ENCODE measurements around the gene DNMT1. TPM values are rescaled to one million over a fixed set of nuclear protein-coding genes. Genes with fewer than 3 reads are reported as not detected.

The DNMT1 gene
- total RNA-seq, 1 donor from 2014 or later, result 398 TPM

DNA sequence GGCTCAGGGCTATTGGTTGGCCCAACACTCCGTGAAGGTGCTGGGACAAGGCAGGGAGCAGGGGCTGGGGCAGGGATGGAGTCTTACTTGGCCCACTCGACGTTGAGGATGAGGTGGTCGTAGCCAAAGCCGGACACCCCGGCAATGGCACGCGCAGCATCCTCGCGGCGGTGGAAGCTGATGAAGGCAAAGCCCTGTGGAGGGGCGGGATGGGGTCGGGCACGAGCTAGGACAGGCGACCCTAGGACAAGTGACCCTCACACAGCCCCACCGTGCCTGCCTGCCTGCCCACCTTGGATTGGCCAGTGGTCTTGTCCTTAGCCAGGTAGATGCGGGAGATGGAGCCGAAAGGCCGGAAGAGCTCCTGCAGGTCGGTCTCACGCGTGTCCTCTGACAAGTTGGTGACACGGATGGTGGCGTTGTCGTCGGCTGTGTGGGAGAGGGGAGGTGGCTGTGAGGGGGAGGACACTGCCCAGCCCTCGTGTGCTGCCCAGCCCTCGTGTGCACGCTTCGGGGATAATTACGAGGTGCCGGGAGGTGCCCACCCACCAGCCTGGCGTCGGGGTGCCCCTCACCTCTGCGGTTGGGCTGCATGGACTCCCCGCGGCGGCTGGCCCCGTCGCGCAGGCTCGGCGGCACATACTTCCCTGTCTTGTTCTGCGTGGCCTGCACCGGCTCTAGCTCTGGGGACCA is 79.2 kb downstream of the DNMT1 start:
- intact Hi-C loops (cut with micrococcal nuclease), result no loop called here

DNA sequence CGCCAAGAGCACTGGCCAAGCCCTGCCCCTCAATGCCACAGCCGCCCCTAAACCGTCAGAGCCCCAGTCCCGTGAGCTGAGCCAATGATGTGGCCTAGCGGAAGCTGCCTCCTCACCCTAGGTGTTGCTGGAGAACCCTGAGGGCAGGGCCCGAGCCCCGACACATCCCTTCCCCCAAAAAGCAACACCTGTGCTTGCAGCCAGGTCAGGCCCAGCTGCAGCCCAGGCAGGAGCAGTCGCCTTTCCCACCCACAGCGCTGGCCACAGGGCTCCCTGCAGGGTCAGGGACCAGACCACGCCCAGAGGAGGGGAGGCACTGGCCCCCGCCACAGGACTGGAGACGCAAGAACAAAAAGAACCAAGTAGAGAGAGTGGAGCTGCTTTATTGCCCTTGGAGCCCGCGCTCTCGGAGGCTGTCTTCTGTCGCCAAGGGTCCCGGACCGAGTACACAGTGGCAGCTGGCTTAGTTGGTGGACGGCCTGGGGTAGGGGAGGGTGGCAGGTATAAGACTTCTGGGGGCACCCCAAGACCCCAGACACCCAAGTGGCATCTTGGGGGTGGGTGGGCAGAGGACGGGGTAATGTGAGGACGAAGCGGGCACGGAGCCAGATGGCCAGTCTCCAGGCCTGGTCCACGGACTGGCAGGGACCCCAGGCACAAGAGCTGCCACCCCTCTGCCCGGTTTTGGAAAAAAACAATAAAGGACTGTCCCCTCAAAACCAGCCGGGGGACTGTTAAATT is 79.9 kb downstream of the DNMT1 start:
- intact Hi-C loops (cut with micrococcal nuclease), result loop anchor here (5.0 kb wide), 1 partner anchor 183 kb away; no protein-coding TSS in a partner anchor

DNA sequence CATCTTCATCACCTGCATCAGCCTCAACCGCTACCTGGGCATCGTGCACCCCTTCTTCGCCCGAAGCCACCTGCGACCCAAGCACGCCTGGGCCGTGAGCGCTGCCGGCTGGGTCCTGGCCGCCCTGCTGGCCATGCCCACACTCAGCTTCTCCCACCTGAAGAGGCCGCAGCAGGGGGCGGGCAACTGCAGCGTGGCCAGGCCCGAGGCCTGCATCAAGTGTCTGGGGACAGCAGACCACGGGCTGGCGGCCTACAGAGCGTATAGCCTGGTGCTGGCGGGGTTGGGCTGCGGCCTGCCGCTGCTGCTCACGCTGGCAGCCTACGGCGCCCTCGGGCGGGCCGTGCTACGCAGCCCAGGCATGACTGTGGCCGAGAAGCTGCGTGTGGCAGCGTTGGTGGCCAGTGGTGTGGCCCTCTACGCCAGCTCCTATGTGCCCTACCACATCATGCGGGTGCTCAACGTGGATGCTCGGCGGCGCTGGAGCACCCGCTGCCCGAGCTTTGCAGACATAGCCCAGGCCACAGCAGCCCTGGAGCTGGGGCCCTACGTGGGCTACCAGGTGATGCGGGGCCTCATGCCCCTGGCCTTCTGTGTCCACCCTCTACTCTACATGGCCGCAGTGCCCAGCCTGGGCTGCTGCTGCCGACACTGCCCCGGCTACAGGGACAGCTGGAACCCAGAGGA is 80.6 kb downstream of the DNMT1 start:
- intact Hi-C loops (cut with micrococcal nuclease), result loop anchor here (1.0 to 5.0 kb wide), 2 partner anchors 40 to 182 kb away; no protein-coding TSS in a partner anchor

DNA sequence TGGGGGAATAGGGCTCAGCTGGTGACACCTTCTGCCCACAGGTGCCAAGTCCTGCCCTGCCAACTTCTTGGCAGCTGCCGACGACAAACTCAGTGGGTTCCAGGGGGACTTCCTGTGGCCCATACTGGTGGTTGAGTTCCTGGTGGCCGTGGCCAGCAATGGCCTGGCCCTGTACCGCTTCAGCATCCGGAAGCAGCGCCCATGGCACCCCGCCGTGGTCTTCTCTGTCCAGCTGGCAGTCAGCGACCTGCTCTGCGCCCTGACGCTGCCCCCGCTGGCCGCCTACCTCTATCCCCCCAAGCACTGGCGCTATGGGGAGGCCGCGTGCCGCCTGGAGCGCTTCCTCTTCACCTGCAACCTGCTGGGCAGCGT is 81.2 kb downstream of the DNMT1 start:
- intact Hi-C loops (cut with micrococcal nuclease), result loop anchor here (1.0 to 5.0 kb wide), 2 partner anchors 39 to 181 kb away; no protein-coding TSS in a partner anchor

DNA sequence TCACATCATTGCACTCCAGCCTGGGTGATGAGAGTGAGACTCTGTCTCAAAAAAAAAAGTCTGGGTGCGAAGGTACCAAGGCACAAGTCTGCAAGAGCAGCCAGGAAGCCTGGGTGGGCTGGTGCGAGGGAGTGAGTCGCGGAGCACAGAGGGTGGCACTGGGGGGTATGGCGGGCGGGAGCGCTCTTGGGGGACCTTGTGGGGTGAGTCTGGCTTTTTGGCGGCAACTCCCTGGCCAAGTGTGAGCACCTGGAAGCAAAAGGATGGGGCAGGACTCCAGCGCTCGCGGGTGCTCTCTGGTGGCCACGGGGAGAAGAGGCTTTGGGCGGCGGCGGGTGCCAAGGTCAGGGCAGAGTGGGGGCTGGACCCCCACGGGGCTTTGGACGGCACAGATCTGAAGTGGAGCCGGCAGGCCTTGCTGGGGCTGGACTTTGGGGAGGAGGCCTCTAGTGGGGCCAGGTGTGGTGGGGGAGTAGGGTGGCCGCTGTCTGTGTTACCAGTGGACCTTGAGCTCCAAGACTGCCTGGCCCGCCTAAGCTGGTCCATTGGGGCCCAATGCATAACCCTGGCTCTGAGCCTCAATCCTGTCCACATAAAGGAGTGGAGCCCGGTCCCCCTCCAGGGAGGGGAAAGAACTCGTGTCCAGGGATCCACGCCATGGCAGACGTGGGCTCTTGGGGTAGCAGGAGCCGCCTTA is 81.7 kb downstream of the DNMT1 start:
- intact Hi-C loops (cut with micrococcal nuclease), result loop anchor here (1.0 to 5.0 kb wide), 2 partner anchors 39 to 181 kb away; no protein-coding TSS in a partner anchor

DNA sequence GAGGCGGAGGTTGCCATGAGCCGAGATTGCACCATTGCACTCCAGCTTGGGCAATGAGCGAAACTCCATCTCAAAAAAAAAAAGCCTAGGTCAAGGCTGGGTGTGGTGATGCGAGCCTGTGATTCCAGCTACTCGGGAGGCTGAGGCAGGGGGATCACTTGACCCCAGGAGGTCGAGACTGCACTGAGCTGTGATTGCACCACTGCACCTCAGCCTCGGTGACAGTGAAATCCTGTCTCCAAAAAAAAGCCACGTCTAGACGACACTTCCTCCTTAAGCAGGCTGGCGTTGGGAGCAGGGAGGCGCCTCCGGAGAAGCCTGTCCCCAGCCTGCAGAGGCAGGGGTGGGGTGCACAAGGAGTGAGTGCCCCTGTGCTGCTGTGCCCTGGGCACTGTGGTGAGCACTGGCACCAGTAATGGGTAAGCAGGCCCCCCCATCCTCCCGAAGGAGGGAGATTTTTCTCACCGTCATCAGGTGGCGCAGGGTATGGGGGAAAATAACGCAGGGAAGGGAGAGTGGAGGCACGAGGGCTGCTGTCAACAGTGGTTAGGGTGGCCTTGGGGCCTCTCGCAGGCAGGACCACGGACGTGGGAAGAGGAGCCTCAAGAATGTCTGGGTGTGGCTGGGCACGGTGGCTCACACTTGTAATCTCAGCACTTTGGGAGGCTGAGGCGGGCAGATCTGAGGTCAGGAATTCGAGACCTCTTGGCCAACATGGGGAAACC is 82.6 kb downstream of the DNMT1 start:
- intact Hi-C loops (cut with micrococcal nuclease), result loop anchor here (5.0 kb wide), 1 partner anchor 180 kb away; no protein-coding TSS in a partner anchor

DNA sequence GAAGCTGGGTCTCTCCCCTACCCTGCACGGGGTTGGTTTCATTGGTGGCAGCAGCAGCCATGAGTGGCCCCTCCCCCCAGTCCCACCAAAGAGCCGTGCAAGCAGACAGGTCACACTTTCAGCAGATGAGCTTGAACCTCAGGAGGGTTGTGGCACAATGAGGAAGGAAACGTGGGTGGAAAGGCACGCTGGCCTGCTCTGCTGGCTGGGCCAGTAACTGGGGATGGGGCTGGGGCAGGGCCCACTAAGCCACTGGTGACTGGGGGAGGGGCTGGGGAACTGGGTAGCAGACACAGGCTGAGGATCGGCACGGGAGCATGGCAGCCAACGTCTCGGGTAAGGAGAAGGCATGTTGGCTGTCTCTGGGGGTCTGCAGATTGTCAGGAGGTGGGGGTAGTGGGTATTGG is 83.3 kb downstream of the DNMT1 start, which contains the start of gene P2RY11:
TSS of gene P2RY11 (plus strand) at position 289 of the 407 bp plus-strand sequence. CDS start at position 318, 29 bp downstream.
- intact Hi-C loops (cut with micrococcal nuclease), result loop anchor here (5.0 kb wide), 1 partner anchor 179 kb away; no protein-coding TSS in a partner anchor

DNA sequence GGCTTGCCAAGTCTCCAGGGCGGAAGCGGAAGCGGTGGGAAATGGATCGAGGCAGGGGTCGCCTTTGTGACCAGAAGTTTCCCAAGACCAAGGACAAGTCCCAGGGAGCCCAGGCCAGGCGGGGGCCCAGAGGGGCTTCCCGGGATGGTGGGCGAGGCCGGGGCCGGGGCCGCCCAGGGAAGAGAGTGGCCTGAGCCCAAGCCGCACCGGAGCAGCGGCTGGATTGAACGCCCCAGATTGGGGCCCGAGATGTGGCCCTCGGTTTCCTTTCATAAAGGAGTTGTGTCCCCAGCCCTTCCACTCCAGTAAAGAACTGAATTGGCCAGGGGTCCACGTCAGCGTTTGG is 83.8 kb downstream of the DNMT1 start:
- intact Hi-C loops (cut with micrococcal nuclease), result loop anchor here (5.0 kb wide), 1 partner anchor 179 kb away; no protein-coding TSS in a partner anchor

DNA sequence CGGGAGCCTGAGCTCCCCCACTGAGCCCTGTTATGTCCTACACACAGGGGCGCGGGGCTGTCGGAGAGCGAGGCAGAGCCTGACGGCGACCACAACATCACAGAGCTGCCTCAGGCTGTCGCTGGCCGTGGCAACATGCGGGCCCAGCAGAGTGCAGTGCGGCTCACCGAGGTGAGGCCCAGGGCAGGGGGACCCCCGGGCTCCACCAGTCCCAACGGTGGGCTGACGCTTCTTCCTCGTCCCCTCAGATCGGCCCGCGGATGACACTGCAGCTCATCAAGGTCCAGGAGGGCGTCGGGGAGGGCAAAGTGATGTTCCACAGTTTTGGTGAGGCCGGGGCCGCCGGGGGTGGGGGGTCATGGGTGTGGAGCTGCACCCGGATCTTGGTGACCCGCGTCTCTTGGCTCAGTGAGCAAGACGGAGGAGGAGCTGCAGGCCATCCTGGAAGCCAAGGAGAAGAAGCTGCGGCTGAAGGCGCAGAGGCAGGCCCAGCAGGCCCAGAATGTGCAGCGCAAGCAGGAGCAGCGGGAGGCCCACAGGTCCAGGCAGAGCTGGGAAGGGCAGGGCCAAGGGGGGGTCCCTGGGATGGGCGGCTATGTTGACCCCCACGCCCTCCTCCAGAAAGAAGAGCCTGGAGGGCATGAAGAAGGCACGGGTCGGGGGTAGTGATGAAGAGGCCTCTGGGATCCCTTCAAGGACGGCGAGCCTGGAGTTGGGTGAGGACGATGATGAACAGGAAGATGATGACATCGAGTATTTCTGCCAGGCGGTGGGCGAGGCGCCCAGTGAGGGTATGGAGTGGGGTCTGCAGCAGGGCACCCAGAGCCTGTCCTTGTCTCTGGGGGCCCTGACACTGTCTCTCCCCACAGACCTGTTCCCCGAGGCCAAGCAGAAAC is 84.4 kb downstream of the DNMT1 start:
- intact Hi-C loops (cut with micrococcal nuclease), result loop anchor here (5.0 kb wide), 1 partner anchor 178 kb away; no protein-coding TSS in a partner anchor

DNA sequence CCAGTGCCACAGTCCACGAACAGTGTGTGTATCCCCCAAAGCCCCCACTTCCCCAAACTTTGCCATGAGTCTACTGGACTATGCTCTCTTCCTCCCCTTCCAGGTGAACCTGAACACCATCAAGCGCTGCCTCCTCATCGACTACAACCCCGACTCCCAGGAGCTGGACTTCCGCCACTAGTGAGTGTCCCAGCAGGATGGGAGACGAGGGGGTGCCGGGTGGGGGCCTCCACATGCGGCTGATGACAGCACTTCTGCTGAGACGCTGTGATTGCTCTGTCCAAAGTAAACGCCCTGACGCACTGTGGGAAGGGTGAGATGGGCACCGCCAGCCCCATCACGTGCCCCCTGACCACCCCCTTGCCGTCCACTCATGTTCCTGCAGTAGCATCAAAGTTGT is 85.2 kb downstream of the DNMT1 start:
- intact Hi-C loops (cut with micrococcal nuclease), result loop anchor here (5.0 to 10.0 kb wide), 3 partner anchors 143 to 455 kb away; partner anchors contain the start of genes CDKN2D, KRI1 and MRPL4

DNA sequence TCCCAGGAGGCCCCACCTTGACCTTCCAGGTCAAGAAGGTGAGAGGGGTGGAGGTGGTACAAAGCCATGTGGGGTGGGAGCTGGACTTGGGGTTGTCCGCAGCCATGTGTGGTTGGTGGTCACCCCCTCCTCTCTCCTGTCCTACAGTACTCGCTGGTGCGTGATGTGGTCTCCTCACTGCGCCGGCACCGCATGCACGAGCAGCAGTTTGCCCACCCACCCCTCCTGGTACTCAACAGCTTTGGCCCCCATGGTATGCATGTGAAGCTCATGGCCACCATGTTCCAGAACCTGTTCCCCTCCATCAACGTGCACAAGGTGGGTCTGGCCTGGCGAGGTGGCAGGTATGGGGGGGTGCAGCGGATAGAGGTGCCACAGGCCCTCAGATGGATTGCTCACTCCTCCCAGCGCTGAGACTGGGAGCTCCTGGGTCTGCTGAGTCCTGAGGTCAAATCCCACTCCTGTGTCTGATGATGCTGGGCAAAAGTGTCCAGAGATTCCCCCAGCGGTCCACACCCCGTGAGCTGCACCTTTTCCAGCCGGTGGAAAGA is 86.9 kb downstream of the DNMT1 start:
- intact Hi-C loops (cut with micrococcal nuclease), result loop anchor here (5.0 to 10.0 kb wide), 3 partner anchors 144 to 457 kb away; partner anchors contain the start of genes CDKN2D, KRI1 and MRPL4

DNA sequence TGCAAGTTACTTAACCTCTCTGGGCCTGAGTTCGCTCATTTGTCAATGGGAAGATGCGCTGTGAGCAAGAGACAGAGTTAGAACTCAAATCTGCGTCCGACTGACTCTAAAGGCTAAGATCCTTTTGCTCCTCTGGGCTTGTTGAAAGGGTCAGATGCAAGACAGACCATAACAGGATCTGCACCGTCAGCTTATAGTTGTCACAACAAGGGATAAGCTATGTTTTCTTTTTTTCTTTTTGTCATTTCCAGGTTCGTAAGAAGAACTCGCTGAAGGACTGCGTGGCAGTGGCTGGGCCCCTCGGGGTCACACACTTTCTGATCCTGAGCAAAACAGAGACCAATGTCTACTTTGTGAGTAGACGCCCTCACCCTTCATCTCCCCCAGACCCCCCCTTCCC is 87.5 kb downstream of the DNMT1 start:
- intact Hi-C loops (cut with micrococcal nuclease), result loop anchor here (5.0 to 10.0 kb wide), 3 partner anchors 145 to 458 kb away; partner anchors contain the start of genes CDKN2D, KRI1 and MRPL4

DNA sequence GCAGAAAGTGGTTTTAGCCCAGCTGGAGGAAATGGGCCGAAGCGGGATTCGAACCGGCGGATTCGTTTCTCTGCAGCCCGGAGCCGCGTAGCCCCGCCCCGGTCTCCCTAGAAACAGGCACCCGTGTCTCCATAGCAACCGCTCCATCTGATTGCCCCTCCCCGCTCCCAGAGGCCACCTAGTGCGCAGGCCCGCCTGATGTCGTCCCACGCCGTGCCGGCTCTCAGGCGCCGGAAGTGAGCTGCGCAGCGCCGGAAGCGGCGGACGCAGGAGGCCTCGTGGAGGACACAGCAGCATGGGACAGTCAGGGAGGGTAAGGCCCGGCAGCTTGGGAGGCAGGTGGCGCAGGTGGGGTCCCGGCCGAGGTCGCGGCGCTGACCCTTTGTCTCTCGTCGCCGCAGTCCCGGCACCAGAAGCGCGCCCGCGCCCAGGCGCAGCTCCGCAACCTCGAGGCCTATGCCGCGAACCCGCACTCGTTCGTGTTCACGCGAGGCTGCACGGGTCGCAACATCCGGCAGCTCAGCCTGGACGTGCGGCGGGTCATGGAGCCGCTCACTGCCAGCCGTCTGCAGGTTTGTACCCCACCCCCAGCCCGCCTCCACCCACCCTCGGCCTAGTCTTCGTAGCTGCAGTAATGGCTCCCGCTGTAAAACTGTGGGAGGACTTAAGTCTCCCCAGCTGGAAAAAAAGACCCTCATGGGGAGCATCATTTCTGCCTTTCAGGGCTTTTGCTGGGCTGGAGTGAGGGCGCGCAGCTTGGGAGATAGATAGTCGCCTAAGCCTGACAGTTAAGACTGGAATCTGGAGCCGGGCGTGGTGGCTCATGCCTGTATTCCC is 88.4 kb downstream of the DNMT1 start, which contains the start of gene PPAN:
TSS of gene PPAN (plus strand) at position 263 of the 837 bp plus-strand sequence. CDS start at position 296, 33 bp downstream.
- intact Hi-C loops (cut with micrococcal nuclease), result loop anchor here (5.0 to 10.0 kb wide), 3 partner anchors 146 to 458 kb away; partner anchors contain the start of genes CDKN2D, KRI1 and MRPL4

DNA sequence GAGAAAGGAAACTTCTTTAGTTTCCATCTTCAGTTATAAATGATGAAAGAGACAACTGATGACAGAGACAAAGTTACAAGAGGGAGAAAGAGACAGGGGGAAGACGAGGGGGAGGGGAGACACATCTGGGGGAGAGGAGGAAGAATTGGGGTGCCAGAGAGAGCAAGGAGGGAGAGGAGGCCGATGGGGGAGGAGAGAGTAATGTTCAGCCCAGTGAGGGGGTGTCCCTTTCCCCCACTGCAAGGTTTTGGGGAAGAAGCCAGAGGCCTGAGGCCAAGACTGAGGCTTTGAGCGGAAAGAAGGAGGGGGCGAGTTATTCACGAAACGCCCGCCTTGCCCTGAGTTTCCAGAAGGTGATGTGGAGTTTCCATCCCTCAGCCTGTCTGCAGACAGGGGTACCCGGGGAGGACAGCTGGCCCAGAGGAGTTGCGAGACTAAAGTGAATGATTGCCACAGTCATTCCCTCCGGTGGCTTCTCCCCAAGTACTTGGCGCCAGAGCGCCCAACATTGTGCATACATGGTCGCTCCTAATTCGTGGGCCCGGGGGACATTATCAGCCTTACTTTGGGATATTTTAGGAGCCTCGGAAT is 89.1 kb downstream of the DNMT1 start:
- intact Hi-C loops (cut with micrococcal nuclease), result loop anchor here (2.0 to 10.0 kb wide), 4 partner anchors 13 to 459 kb away; partner anchors contain the start of genes CDKN2D, EIF3G, KRI1 and MRPL4

DNA sequence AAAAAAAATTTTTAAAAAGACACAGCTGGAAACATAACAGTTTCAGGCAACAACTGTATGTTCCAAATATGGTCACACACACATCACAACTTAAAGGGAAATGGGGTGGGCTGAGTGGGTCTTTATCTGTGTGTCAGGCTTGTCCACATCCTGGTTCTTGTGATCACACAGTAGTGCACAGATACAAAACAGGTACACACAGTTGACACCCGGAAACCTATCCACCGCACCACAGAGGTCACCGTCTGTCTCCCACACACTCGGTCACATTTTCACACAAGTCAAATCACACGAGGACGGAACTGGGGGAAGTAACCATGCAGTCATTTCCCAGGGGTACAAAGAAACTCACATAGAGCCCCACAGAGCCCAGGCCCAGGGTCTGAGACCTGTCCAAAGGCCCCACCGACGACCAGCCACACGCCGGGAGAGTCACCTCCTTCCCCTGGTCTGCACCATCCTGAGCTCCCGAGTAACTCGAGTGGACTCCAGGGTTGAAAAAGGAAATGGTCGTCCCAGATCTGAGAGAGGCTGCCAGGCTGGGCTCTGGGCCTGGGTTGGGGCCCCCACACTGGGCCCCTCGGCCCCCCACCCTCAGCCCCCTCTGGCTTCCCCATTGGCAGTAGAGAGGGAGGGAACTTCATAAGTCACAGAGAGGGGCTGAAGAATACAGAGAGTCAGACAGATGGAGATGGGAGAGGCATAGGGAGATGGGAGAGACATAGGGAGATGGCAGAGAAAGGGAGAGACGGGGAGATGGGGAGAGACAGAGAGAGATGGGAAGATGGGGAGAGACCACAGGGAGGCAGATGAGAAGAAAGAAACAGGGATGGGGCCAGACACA is 89.9 kb downstream of the DNMT1 start:
- intact Hi-C loops (cut with micrococcal nuclease), result loop anchor here (1.0 to 10.0 kb wide), 5 partner anchors 9 to 460 kb away; partner anchors contain the start of genes CDKN2D, EIF3G, KRI1 and MRPL4

DNA sequence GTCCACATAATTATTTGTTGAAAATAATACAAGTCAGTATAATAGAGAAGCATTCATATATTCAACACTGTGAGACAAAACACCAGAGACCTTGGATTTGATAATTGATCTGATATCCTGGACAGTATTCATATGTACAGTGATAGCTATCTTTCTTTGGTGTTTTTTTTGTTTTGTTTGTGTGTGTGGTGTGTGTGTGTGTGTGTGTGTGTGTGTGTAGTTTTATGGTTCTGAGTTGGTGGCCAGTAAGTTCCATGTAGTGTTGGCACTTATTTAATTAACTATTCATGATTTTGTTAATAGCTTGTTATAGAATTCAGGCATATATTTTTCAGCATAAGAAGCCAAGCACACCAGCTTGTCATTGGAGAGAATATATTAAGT is 90.6 kb downstream of the DNMT1 start:
- intact Hi-C loops (cut with micrococcal nuclease), result loop anchor here (1.0 to 10.0 kb wide), 3 partner anchors 8 to 461 kb away; partner anchors contain the start of genes CDKN2D, EIF3G and KRI1

All from T-helper 2 cell treated with Interferon-gamma antibody and Interleukin-4, amounts not matched to agents 100 ng/mL and 5 ng/mL, for 36 hours (primary cell).